IMR-90 (cell line): Measurements from ENCODE around the gene IGSF3. TPM values are rescaled to one million over a fixed set of nuclear protein-coding genes. Genes with fewer than 3 reads are reported as not detected.

Source experiments
- ATAC-seq: fragments of 200-7000 bp; cut with Tn5 transposase; 2 replicates; pipeline ENCODE4 v1.9.1; 2020; ENCODE audit warnings: low read depth, mild to moderate bottlenecking, moderate library complexity
- BruUV-seq: library from RNA; stranded (reverse); fragments of 400-500 nt; replicated peaks from 2 replicates; lab custom pipeline; 2021; lab: Mats Ljungman, UMichigan
- CTCF ChIA-PET: fragments of 300-600 bp; formaldehyde crosslinking; extraction: SDS; loops from one replicate; lab custom pipeline; 2021; ENCODE audit warnings: antibody characterized with exemption; lab: Yijun Ruan, JAX
- POLR2A ChIA-PET: fragments of 300-600 bp; sonication (Branson Sonifier 250); formaldehyde crosslinking; loops from one replicate; lab custom pipeline; 2022; ENCODE audit warnings: antibody characterized with exemption; ENCODE audit not compliant: unreplicated experiment; lab: Charles Lee
- DNase-seq: peaks from one replicate; pipeline ENCODE4 v3.0.0; 2013
- H2AFZ ChIP-seq: replicated peaks from 2 replicates; pipeline ENCODE3; 2013; ENCODE audit warnings: low read length, mild to moderate bottlenecking; ENCODE audit not compliant: poor library complexity
- H2AK5ac ChIP-seq: 2 replicates; pipeline ENCODE4 v1.6.1; 2013; ENCODE audit warnings: low read depth, low read length, inconsistent platforms
- H2AK9ac ChIP-seq: replicated peaks from 2 replicates; pipeline ENCODE3; 2013; ENCODE audit warnings: mild to moderate bottlenecking, low read depth, low read length, moderate library complexity; ENCODE audit not compliant: poor library complexity
- H2BK120ac ChIP-seq: 2 replicates; pipeline ENCODE4 v1.6.1; 2013; ENCODE audit warnings: low read depth, low read length, inconsistent platforms
- H2BK15ac ChIP-seq: 3 replicates; pipeline ENCODE4 v1.6.1; 2013; ENCODE audit warnings: low read depth, low read length, inconsistent platforms
- H2BK20ac ChIP-seq: 2 replicates; pipeline ENCODE4 v1.6.1; 2013; ENCODE audit warnings: low read depth, mild to moderate bottlenecking, inconsistent platforms, low read length, moderate library complexity
- H2BK5ac ChIP-seq: 2 replicates; pipeline ENCODE4 v1.6.1; 2013; ENCODE audit warnings: mild to moderate bottlenecking, low read depth, low read length, inconsistent platforms; ENCODE audit not compliant: poor library complexity, severe bottlenecking
- H3K14ac ChIP-seq: replicated peaks from 2 replicates; pipeline ENCODE4 v1.6.1; 2013; ENCODE audit warnings: low read depth, low read length, inconsistent platforms
- H3K18ac ChIP-seq: 2 replicates; pipeline ENCODE4 v1.6.1; 2013; ENCODE audit warnings: low read depth, low read length, control low read depth
- H3K23ac ChIP-seq: 2 replicates; pipeline ENCODE4 v1.6.1; 2013; ENCODE audit warnings: low read depth, low read length, inconsistent platforms
- H3K27ac ChIP-seq: 2 replicates; pipeline ENCODE4 v1.5.1; 2013; ENCODE audit warnings: mild to moderate bottlenecking, control low read depth, low read length; ENCODE audit not compliant: insufficient read depth
- H3K27me3 ChIP-seq: 2 replicates; pipeline ENCODE4 v1.6.1; 2013; ENCODE audit warnings: low read length; ENCODE audit not compliant: control insufficient read depth, insufficient read depth
- H3K36me3 ChIP-seq: 2 replicates; pipeline ENCODE4 v1.6.1; 2013; ENCODE audit warnings: low read length, mixed read lengths; ENCODE audit not compliant: control insufficient read depth, insufficient read depth
- H3K4ac ChIP-seq: 2 replicates; pipeline ENCODE4 v1.6.1; 2013; ENCODE audit warnings: low read depth, low read length, inconsistent platforms
- H3K4me1 ChIP-seq: 2 replicates; pipeline ENCODE4 v1.6.1; 2013; ENCODE audit warnings: low read length, mixed read lengths; ENCODE audit not compliant: control insufficient read depth, insufficient read depth
- H3K4me2 ChIP-seq: 2 replicates; pipeline ENCODE4 v1.6.1; 2013; ENCODE audit warnings: low read depth, mild to moderate bottlenecking, control low read depth, low read length, moderate library complexity
- H3K4me3 ChIP-seq: 2 replicates; pipeline ENCODE4 v1.5.1; 2013; ENCODE audit warnings: low read depth, mild to moderate bottlenecking, control low read depth, low read length, moderate library complexity; ENCODE audit not compliant: insufficient read depth
- H3K56ac ChIP-seq: 2 replicates; pipeline ENCODE4 v1.6.1; 2013; ENCODE audit warnings: low read length, inconsistent platforms; ENCODE audit not compliant: insufficient read depth; ENCODE audit errors: extremely low read depth
- H3K79me1 ChIP-seq, 2 experiments: 2 replicates each; pipeline ENCODE4 v1.6.1; 2013; ENCODE audit warnings: low read length in 2 of 2, inconsistent platforms in 1 of 2, low read depth in 1 of 2
- H3K9ac ChIP-seq: 2 replicates; pipeline ENCODE4 v1.6.1; 2013; ENCODE audit warnings: low read depth, low read length, control low read depth
- H3K9me1 ChIP-seq: 2 replicates; pipeline ENCODE4 v1.6.1; 2013; ENCODE audit warnings: low read length, inconsistent platforms; ENCODE audit not compliant: insufficient read depth
- H3K9me3 ChIP-seq: 2 replicates; pipeline ENCODE4 v1.6.1; 2013; ENCODE audit warnings: low read length; ENCODE audit not compliant: control insufficient read depth, insufficient read depth
- H4K20me1 ChIP-seq: 2 replicates; pipeline ENCODE4 v1.6.1; 2013; ENCODE audit warnings: low read length, inconsistent platforms; ENCODE audit not compliant: insufficient read depth
- H4K5ac ChIP-seq: 2 replicates; pipeline ENCODE4 v1.6.1; 2013; ENCODE audit warnings: mild to moderate bottlenecking, low read depth, low read length, control low read depth
- H4K8ac ChIP-seq, 2 experiments: 2 replicates each; pipeline ENCODE4 v1.6.1; 2013; ENCODE audit warnings: low read depth in 2 of 2, low read length in 2 of 2, control low read depth in 1 of 2, inconsistent platforms in 1 of 2
- H4K91ac ChIP-seq: 2 replicates; pipeline ENCODE4 v1.6.1; 2013; ENCODE audit warnings: low read depth, low read length, inconsistent platforms; ENCODE audit not compliant: insufficient read depth
- BHLHE40 ChIP-seq: fragments of 150-350 bp; IDR thresholded peaks from 2 replicates; pipeline ENCODE4 v1.6.1; 2016; ENCODE audit warnings: mild to moderate bottlenecking, low read depth, low read length
- CEBPB ChIP-seq: IDR thresholded peaks from 2 replicates; pipeline ENCODE4 v1.6.1; 2012; ENCODE audit warnings: low read depth, low read length, improper control_type of control experiment
- CHD1 ChIP-seq: IDR thresholded peaks from 2 replicates; pipeline ENCODE4 v1.6.1; 2012; ENCODE audit warnings: low read depth, low read length, improper control_type of control experiment
- ELK1 ChIP-seq: fragments of 150-350 bp; IDR thresholded peaks from 2 replicates; pipeline ENCODE4 v1.6.1; 2016; ENCODE audit warnings: low read depth, mild to moderate bottlenecking, low read length, moderate library complexity, borderline replicate concordance
- FOS ChIP-seq: fragments of 150-350 bp; IDR thresholded peaks from 2 replicates; pipeline ENCODE4 v1.6.1; 2016; ENCODE audit warnings: low read depth, low read length
- MAFK ChIP-seq: IDR thresholded peaks from 2 replicates; pipeline ENCODE4 v1.6.1; 2012; ENCODE audit warnings: low read depth, low read length, improper control_type of control experiment
- MAZ ChIP-seq: IDR thresholded peaks from 2 replicates; pipeline ENCODE4 v1.6.1; 2012; ENCODE audit warnings: low read depth, mild to moderate bottlenecking, low read length, improper control_type of control experiment, moderate library complexity, borderline replicate concordance
- MXI1 ChIP-seq: IDR thresholded peaks from 2 replicates; pipeline ENCODE4 v1.6.1; 2012; ENCODE audit warnings: low read depth, mild to moderate bottlenecking, low read length, moderate library complexity, borderline replicate concordance
- RCOR1 ChIP-seq: IDR thresholded peaks from 2 replicates; pipeline ENCODE4 v1.6.1; 2012; ENCODE audit warnings: mild to moderate bottlenecking, low read length, improper control_type of control experiment; ENCODE audit not compliant: insufficient replicate concordance
- RFX5 ChIP-seq: IDR thresholded peaks from 2 replicates; pipeline ENCODE4 v1.8.0; 2012; ENCODE audit warnings: low read depth, mild to moderate bottlenecking, low read length, moderate library complexity
- SMC3 ChIP-seq: fragments of 150-350 bp; IDR thresholded peaks from 2 replicates; pipeline ENCODE4 v1.6.1; 2016; ENCODE audit warnings: low read depth, mild to moderate bottlenecking, antibody characterized with exemption, low read length, moderate library complexity
- WGBS, 2 experiments: methylation state at CpG; one replicate each; pipeline versions ENCODE4 v1.1.5 to v1.1.7; 2013; ENCODE audit warnings: missing lambda C conversion rate in 2 of 2; ENCODE audit not compliant: insufficient read length in 1 of 2; ENCODE audit errors: extremely low coverage in 2 of 2; 5-methylcytosine and 5-hydroxymethylcytosine counted together
- dilution Hi-C: fragments of 300-500 bp; cut with HindIII; formaldehyde crosslinking; loops from one replicate; pipeline ENCODE4 v1.14.3; 2018; ENCODE audit warnings: low sequenced_read_pairs; ENCODE audit not compliant: unreplicated experiment
- in situ Hi-C: fragments of 300-500 bp; cut with MboI; formaldehyde crosslinking; loops from 3 replicates; pipeline ENCODE4 v1.14.3; 2019; ENCODE audit warnings: low sequenced_read_pairs, inconsistent platforms, mixed read lengths
- intact Hi-C: fragments of 100-400 bp; cut with micrococcal nuclease; formaldehyde crosslinking; loops from 2 replicates; pipeline ENCODE4 v1.10.0; 2022
- polyA plus RNA-seq, 3 experiments: library from polyadenylated mRNA; depleted of rRNA; stranded (reverse); fragments of >200 nt; gene quantifications; 2 replicates each; pipeline ENCODE4 v1.2.3, GENCODE V29; 2012; ENCODE audit warnings: low replicate concordance in 1 of 3
- total RNA-seq: library from RNA; depleted of rRNA; stranded (reverse); fragments of >200 nt; gene quantifications from 2 replicates; pipeline ENCODE4 v1.2.3, GENCODE V29; 2012
- TF ChIP-seq, protein P1 (sequence below): conservative IDR thresholded peaks from 2 replicates; pipeline ENCODE4 v1.5.1; 2012; ENCODE audit warnings: mild to moderate bottlenecking, low read depth, low read length, improper control_type of control experiment

The IGSF3 gene
- total and polyA plus RNA-seq, 2 of the 4 experiments (the other 2 are of a cell fraction): under 0.01 to 0.02 TPM

DNA sequence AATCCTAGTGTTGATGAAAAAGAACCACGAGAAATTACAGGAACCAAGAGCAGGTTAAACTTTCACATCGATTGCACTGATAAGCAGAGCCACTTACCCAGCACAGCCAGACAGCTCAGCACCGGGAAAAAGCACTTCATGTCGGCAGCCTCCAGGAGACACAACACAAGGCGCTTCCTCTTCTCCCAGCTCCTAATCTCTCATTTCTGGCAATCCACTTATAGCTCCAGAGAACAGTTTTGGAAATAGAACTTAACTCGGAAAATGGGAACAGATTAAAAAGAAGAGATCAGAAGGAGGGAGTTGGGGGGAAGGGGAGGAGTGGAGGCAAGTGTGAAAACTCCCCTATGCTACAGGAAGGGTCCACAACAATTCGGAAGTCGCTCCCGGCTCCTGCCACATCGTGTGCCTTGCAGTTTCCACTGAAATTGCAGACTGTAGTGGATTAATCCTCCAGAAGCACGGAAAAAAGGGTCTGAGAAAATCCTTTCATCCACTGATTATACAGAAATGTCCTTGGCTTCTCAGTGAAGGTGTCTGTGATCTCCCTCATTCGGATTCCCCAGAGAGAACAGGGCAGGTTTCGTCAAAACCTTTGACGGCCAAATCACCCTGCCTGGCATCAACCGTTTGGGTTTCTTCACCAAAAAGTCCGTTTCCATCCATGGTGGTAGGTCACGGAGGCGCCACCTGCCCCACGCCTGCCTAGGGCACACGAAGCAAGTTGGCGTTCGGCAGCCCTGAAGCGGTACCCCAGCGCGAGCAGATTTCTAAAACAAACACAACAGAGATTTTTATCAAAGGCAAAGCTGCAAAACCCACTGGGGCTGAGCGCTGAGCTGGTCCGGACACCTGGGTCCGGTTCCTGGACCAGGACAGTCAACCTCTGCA, 1.1 kb downstream of the IGSF3 start (continued):
- no peak for TF ChIP-seq RCOR1

DNA sequence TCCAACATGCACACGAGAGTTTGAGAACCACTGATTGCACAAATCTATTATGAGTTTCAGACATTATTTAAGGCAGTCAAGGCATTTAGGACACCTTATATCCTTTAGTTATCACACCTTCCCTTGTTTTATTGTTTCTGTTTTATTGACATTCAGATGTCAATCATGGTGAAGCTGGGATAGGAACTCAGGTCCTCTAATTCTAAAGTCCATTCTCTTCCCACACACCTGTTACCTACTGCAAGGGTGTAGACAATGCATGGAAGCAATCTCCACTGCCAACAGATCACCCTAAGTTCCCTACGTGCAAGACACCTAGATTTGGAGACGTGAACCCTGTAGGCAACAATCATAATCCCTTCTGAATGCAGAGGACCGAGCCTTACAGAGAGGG, 2.6 kb downstream of the IGSF3 start:
- Histone ChIP-seq H3K9me3 (no peaks in the 10 kb centered on the region), H3K4me3 (no peak overlapping the region), H3K9ac (no peak overlapping the region), H4K5ac (no peak overlapping the region), H3K4ac (no peak overlapping the region), H3K18ac (no peak overlapping the region), H4K20me1 (no peaks in the 10 kb centered on the region), H3K27me3 (peaks cover 28% of the 10 kb centered on the region), H2AFZ (no peak overlapping the region), H3K4me1 (no peaks in the 10 kb centered on the region), H3K79me1 (no peaks in the 10 kb centered on the region), H2AK5ac (no peak overlapping the region), H2BK120ac (no peak overlapping the region), H2BK5ac (no peak overlapping the region), H2BK15ac (no peak overlapping the region), H2BK20ac (no peak overlapping the region), H3K9me1 (no peaks in the 10 kb centered on the region), H3K14ac (no peak overlapping the region), H4K8ac (no peak overlapping the region), H2AK9ac (no peak overlapping the region), H3K4me2 (no peak overlapping the region), H4K91ac (no peak overlapping the region), H3K36me3 (no peaks in the 10 kb centered on the region), H3K56ac (no peak overlapping the region), H3K23ac (no peak overlapping the region), H3K27ac (no peak overlapping the region)
- CTCF ChIA-PET: no interaction called here
- in situ Hi-C loops: no loop called here
- ATAC-seq: no peak
- POLR2A ChIA-PET: no interaction called here
- intact Hi-C loops: no loop called here
- no CpG with 5 or more reads among the region's 4 CpGs for WGBS, 2 experiments
- no peak for DNase-seq
- dilution Hi-C loops: no loop called here
- no TSS peak for BruUV-seq
- no peak for TF ChIP-seq MAFK
- TF ChIP-seq ELK1: no peak
- TF ChIP-seq CHD1: no peak
- no peak for TF ChIP-seq CEBPB
- TF ChIP-seq, protein P1, sequence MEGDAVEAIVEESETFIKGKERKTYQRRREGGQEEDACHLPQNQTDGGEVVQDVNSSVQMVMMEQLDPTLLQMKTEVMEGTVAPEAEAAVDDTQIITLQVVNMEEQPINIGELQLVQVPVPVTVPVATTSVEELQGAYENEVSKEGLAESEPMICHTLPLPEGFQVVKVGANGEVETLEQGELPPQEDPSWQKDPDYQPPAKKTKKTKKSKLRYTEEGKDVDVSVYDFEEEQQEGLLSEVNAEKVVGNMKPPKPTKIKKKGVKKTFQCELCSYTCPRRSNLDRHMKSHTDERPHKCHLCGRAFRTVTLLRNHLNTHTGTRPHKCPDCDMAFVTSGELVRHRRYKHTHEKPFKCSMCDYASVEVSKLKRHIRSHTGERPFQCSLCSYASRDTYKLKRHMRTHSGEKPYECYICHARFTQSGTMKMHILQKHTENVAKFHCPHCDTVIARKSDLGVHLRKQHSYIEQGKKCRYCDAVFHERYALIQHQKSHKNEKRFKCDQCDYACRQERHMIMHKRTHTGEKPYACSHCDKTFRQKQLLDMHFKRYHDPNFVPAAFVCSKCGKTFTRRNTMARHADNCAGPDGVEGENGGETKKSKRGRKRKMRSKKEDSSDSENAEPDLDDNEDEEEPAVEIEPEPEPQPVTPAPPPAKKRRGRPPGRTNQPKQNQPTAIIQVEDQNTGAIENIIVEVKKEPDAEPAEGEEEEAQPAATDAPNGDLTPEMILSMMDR: no peak
- TF ChIP-seq BHLHE40: no peak
- no peak for TF ChIP-seq RFX5
- no peak for TF ChIP-seq FOS
- no peak for TF ChIP-seq MAZ
- no peak for TF ChIP-seq MXI1
- TF ChIP-seq RCOR1: no peak
- TF ChIP-seq SMC3: no peak
